Measurements from ENCODE around the gene HDAC7.
"Not testable (repeated sequence)": the region's sequence is repeated elsewhere in the genome, so short reads cannot be mapped to it uniquely, and the experiment has no call there.

HDAC7 gene

GRCh38 chr12:47817272-47818006 is 2.3 kb downstream of the HDAC7 start:
- H3K4me3 ChIP-seq (ENCODE audit: low read length) = no peak overlapping the region; the same call in 1 of the 2 replicates

GRCh38 chr12:47816403-47817271 is 3.1 kb downstream of the HDAC7 start:
- TF ChIP-seq ZNF274 (IDR thresholded peaks at IDR 0.05; ENCODE audit: low read depth, low read length) = no peak
- H3K4me3 ChIP-seq (ENCODE audit: low read length) = no peak overlapping the region

More at GRCh38 chr12:47817272-47818006, 2.3 kb downstream of the HDAC7 start:
- no peak for TF ChIP-seq ZNF274 (IDR thresholded peaks at IDR 0.05; ENCODE audit: low read depth, low read length)

GRCh38 chr12:47815447-47815846 is 4.3 kb downstream of the HDAC7 start:
- not testable (repeated sequence) for H3K4me3 ChIP-seq (ENCODE audit: low read length)

GRCh38 chr12:47814539-47815170 is 5.0 kb downstream of the HDAC7 start:
- H3K4me3 ChIP-seq (ENCODE audit: low read length) = no peak overlapping the region
- TF ChIP-seq ZNF274 (IDR thresholded peaks at IDR 0.05; ENCODE audit: low read depth, low read length) = no peak

- H3K4me3 ChIP-seq (ENCODE audit: low read length) = peak overlapping the region; percentile 27; the same call in 1 of the 2 replicates
- no peak for TF ChIP-seq ZNF274 (IDR thresholded peaks at IDR 0.05; ENCODE audit: low read depth, low read length)
These were observed 6.0 kb downstream of the HDAC7 start for GRCh38 chr12:47813511-47814196.

GRCh38 chr12:47812797-47813510 is 6.7 kb downstream of the HDAC7 start:
- H3K4me3 ChIP-seq (ENCODE audit: low read length) = peak overlapping the region; percentile 53; the same call in 1 of the 2 replicates

GRCh38 chr12:47811581-47812484 is 7.9 kb downstream of the HDAC7 start:
- H3K4me3 ChIP-seq (ENCODE audit: low read length) = no peak overlapping the region; the same call in 1 of the 2 replicates
- no peak for TF ChIP-seq ZNF274 (IDR thresholded peaks at IDR 0.05; ENCODE audit: low read depth, low read length)

More at GRCh38 chr12:47812797-47813510, 6.7 kb downstream of the HDAC7 start:
- no peak for TF ChIP-seq ZNF274 (IDR thresholded peaks at IDR 0.05; ENCODE audit: low read depth, low read length)

GRCh38 chr12:47811072-47811396 is 8.7 kb downstream of the HDAC7 start:
- H3K4me3 ChIP-seq (ENCODE audit: low read length) = no peak overlapping the region; the same call in 1 of the 2 replicates
- TF ChIP-seq ZNF274 (IDR thresholded peaks at IDR 0.05; ENCODE audit: low read depth, low read length) = no peak

GRCh38 chr12:47809518-47809917 is 10.2 kb downstream of the HDAC7 start:
- not testable (repeated sequence) for H3K4me3 ChIP-seq (ENCODE audit: low read length)

- H3K4me3 ChIP-seq (ENCODE audit: low read length) = peak overlapping the region; percentile 13; the same call in 1 of the 2 replicates
- TF ChIP-seq ZNF274 (IDR thresholded peaks at IDR 0.05; ENCODE audit: low read depth, low read length) = no peak
These were observed 10.9 kb downstream of the HDAC7 start for GRCh38 chr12:47808574-47809365.

GRCh38 chr12:47808050-47808449 is 11.7 kb downstream of the HDAC7 start:
- peak overlapping the region; percentile 13; the same call in 1 of the 2 replicates for H3K4me3 ChIP-seq (ENCODE audit: low read length)
- no peak for TF ChIP-seq ZNF274 (IDR thresholded peaks at IDR 0.05; ENCODE audit: low read depth, low read length)

GRCh38 chr12:47807338-47807737 is 12.4 kb downstream of the HDAC7 start:
- no peak overlapping the region for H3K4me3 ChIP-seq (ENCODE audit: low read length)
- TF ChIP-seq ZNF274 (IDR thresholded peaks at IDR 0.05; ENCODE audit: low read depth, low read length) = no peak

Data from GM08714 (cell line).